NCI-H1092 (cell line): ENCODE results near the gene TCF21.

Experiments used
- DNase-seq: peaks from one replicate; lab custom pipeline; 2025; lab: John Stamatoyannopoulos, UW

The TCF21 gene

GRCh38 chr6:133889557-133890403 lies 867 bp downstream of the TCF21 start:
- DNase-seq = no peak

DNA sequence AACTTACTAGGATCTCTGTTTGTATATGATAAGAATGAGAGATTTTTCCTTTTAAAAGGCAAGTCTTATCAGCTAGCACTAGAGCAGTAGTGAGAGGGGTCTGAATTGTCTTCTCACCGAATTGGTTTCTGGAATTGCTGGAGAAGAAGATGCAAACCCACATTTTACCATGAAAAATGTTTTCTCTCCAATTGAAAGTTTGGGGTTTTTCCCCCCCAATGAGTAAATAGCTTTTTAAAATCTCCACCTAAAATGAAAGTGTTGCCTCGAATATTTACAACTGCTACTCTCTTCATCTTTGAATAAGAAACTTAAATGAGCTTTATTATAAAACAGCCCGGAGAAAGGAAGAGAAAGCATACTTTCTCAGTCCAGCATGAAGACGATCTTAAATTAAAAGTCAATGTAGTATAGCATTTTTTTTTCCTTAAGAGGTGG lies 1.8 kb downstream of the TCF21 start:
- no peak for DNase-seq

DNA sequence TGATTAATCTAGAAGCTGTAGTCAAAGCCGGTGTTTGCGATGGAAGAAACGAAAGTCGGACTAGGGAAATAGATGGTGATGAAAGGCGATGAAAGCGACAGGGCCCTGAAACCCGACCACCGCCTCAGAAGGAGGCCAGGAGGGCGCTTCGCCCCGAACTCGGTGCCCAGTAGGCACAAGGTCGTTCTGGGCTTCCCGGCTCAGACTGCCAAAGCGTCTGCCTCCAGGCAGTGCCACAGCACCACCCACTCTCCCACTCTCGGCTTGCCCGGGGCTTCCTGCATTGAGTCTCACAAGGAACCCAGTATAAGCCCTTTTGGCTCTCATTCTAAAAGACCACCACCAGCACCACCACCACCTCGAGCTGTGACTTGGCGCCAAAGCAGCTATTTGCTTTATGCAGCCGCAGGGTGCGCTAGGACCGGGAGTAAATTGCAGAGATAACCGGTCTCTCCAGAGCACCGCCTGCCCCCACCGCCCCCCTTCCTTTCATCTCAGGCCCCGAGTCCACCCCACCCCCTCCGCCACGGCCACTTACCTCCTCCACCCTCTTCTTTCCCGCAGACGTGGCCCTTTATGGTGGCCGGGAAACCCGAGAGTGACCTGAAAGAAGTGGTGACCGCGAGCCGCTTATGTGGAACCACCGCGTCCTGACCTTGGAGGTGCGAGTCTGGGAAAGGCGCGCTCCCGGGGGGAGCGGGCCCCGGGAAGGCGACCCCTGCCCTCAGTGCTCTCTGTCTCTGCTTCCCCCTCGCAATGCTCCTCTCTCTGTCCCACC lies 2.4 kb downstream of the TCF21 start:
- DNase-seq = no peak

- no peak for DNase-seq
Measured at GRCh38 chr6:133891927-133892812, 3.3 kb downstream of the TCF21 start.

GRCh38 chr6:133892813-133893691 lies 4.1 kb downstream of the TCF21 start:
- no peak for DNase-seq

- DNase-seq = no peak
Measured at GRCh38 chr6:133893946-133894345, 5.0 kb downstream of the TCF21 start.

GRCh38 chr6:133894369-133894768 lies 5.5 kb downstream of the TCF21 start:
- DNase-seq = no peak

GRCh38 chr6:133894795-133895358 lies 6.0 kb downstream of the TCF21 start:
- no peak for DNase-seq

GRCh38 chr6:133895573-133896343 lies 6.8 kb downstream of the TCF21 start:
- no peak for DNase-seq

GRCh38 chr6:133896344-133896721 lies 7.4 kb downstream of the TCF21 start:
- no peak for DNase-seq

- no peak for DNase-seq
Measured at GRCh38 chr6:133898263-133898662, 9.3 kb downstream of the TCF21 start.

GRCh38 chr6:133899556-133899955 lies 10.6 kb downstream of the TCF21 start:
- no peak for DNase-seq

GRCh38 chr6:133903855-133904254 lies 14.9 kb downstream of the TCF21 start:
- DNase-seq = no peak

DNA sequence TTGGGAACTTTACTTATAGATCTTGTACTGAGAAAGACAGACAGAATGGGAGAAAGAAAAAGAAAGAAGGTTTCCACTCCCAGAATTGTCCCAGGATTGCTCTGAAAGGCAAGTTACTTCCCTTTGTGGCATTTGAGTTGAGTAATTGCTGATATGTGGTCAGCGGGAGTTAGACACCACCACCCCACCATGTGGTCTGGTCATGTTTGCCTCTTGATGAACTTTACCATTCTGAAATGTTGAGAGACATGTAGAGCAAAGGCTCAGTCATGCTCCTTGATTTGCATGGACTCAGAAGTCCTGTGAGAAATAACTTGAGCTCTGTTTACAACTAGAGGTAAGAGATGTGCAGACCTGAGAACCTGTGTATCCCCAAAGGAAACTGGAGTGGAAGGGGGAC lies 17.1 kb downstream of the TCF21 start:
- no peak for DNase-seq

DNA sequence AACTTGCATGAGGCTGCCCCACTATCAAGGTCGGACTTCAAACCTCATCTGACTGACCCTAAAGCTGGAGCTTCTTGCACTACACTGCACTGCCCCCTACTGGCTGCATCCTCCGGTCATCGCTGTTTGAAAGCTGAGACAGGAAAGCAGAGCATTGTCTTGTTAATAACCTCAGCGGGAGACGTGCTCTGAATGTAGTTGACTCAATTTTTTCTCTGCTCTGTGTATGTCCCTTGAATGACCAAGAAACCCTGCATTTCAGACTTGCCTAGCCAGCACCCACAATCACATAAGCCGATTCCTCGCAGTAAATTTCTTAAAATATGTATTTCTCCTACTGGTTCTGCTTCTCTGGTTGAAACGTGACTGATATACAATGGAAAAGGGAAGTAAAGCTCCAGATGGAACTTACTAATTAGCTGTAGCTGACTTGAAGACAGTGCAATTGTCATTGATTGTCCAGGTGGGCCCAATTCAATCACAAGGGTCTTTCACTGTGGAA lies 27.8 kb downstream of the TCF21 start:
- peak; percentile 59 for DNase-seq

DNA sequence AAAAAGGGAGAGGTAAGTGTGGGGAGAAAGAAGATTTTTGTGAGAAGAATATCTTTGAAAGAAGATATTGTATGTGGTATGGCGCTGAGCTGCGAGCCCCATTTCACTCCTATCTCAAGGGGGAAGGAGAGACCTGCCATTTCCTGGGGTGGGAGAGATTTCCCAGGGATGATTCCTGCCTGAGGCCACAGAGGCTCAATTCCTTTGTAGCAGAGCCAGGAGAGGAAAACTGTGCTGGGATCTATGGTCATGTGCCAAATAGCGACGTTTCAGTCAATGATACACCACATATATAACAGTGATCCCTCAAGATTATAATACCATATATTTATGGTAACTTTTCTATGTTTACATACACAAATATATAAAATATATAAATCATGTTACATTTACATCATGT lies 28.9 kb downstream of the TCF21 start:
- DNase-seq = no peak

GRCh38 chr6:133918208-133918930 lies 29.5 kb downstream of the TCF21 start:
- DNase-seq = no peak

- DNase-seq = no peak
Measured at GRCh38 chr6:133919362-133919761, 30.4 kb downstream of the TCF21 start.

DNA sequence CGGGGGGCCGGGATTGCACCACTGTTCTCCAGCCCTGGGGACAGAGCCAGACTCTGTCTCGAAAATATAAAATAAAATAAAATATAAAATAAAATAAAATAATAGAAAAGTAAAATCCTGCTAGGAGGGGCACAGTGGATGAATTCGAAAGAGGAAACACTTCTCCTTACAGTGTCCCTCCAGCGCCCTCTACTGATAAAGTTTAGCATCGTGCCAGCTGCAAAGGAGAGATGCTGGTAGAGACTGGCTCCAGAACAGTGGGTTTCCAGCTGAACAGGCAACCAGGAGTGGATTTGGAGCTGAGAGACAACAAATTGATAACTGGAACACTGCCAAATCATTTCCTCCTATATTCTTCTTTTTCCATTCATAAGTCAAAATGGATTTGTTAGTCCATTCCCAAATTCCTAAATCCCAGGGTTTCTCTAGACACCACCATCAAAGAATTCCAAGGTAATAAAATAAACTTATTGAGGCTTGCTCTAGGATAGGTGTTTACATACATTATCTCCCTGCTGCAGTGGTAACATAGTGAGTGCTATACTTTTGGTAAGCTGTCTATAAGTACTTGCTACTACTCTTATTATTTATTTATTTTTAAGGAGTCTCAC lies 32.4 kb downstream of the TCF21 start:
- peak; percentile 77 for DNase-seq
